GM12891 (cell line): Measurements from ENCODE around the gene LUZP1.

ENCODE experiments used
- POLR2A ChIP-seq: IDR thresholded peaks from 2 replicates; pipeline ENCODE4 v1.6.1; 2011; ENCODE audit warnings: low read depth, low read length, control low read depth
- POLR2AphosphoS5 ChIP-seq: IDR thresholded peaks from 2 replicates; pipeline ENCODE4 v1.6.1; 2011; ENCODE audit warnings: low read depth, low read length, control low read depth
- POU2F2 ChIP-seq: IDR thresholded peaks from 2 replicates; pipeline ENCODE4 v1.6.1; 2011; ENCODE audit warnings: low read depth, mild to moderate bottlenecking, control low read depth, low read length, moderate library complexity
- SPI1 ChIP-seq: IDR thresholded peaks from 2 replicates; pipeline ENCODE4 v1.6.1; 2011; ENCODE audit warnings: low read depth, low read length, control low read depth
- TAF1 ChIP-seq: IDR thresholded peaks from 2 replicates; pipeline ENCODE4 v1.6.1; 2011; ENCODE audit warnings: low read depth, low read length, control low read depth

DNA sequence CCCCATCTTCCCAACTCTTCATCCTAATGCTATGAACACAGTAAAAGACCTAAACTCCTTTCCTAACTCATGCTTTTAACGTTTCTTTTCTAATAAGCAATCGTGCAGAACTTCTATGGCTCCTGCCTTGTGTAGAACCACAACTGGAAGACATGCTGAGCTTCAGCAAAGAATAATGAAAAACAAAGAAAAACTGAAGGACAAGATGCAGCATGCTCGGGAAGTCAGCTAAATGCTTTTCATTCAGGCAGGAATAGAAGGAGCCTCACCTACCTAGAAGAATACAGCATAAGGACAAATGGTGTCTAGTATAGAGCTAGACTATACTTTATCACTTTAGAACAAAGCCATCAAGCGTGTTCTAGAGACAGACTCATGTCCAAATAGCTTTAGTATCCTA, 45.9 kb downstream of the LUZP1 start:
- TF ChIP-seq POLR2A = no peak
- no peak for TF ChIP-seq POLR2AphosphoS5
- TF ChIP-seq POU2F2 = no peak
- TF ChIP-seq TAF1 = no peak
- TF ChIP-seq SPI1 = no peak
